Lower leg skin (tissue), 3 donors: ENCODE data around the gene CTNNA2.

Experiments
- POLR2A ChIP-seq, 2 donors: fragments of 450-650 bp; IDR thresholded peaks; one replicate each; pipeline ENCODE4 v1.6.1; 2016 to 2017; ENCODE audit warnings: antibody characterized with exemption in 2 of 2, mild to moderate bottlenecking in 1 of 2, moderate library complexity in 1 of 2
- TF ChIP-seq, protein P1 (sequence below), 3 donors: fragments of 450-650 bp; IDR thresholded peaks; one replicate each; pipeline ENCODE4 v1.5.1; 2016; ENCODE audit warnings: antibody characterized with exemption in 3 of 3, mild to moderate bottlenecking in 3 of 3, moderate library complexity in 2 of 3

DNA sequence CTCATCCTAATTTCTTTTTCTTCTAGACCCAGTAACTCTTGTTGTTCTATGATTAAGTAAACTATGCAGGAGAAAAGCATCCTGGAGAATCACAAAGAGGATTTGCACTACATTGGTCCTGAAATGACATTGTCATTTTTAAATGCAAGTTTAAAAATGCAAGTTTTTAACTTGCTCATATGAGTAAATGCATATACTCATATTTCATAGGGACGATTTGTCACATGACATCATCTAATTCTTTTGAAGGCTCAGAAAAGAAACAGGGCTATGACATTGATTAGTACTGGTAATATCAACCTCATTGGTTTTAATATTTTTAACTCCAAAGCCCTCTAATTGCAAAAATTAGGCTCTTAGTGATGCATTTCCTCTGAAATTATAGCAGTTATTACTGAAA lies 467.3 kb downstream of the CTNNA2 start:
- TF ChIP-seq, protein P1, sequence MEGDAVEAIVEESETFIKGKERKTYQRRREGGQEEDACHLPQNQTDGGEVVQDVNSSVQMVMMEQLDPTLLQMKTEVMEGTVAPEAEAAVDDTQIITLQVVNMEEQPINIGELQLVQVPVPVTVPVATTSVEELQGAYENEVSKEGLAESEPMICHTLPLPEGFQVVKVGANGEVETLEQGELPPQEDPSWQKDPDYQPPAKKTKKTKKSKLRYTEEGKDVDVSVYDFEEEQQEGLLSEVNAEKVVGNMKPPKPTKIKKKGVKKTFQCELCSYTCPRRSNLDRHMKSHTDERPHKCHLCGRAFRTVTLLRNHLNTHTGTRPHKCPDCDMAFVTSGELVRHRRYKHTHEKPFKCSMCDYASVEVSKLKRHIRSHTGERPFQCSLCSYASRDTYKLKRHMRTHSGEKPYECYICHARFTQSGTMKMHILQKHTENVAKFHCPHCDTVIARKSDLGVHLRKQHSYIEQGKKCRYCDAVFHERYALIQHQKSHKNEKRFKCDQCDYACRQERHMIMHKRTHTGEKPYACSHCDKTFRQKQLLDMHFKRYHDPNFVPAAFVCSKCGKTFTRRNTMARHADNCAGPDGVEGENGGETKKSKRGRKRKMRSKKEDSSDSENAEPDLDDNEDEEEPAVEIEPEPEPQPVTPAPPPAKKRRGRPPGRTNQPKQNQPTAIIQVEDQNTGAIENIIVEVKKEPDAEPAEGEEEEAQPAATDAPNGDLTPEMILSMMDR (IDR thresholded peaks at IDR 0.05), result no peak
- no peak for TF ChIP-seq POLR2A (IDR thresholded peaks at IDR 0.05)
